Small intestine (tissue), 7 donors: Measurements from ENCODE around the gene CD79B. TPM values are rescaled to one million over a fixed set of nuclear protein-coding genes. Genes with fewer than 3 reads are reported as not detected.

Experiments
- DNase-seq, 2 donors: peaks; one replicate each; pipeline versions ENCODE4 v3.0.0 to v3.0.0-alpha.2; 2013
- FAIRE-seq: peaks from 2 replicates; lab custom pipeline; 2012; peaks lifted over from hg19 to GRCh38; lab: Jason Lieb, UNC
- H3K27ac ChIP-seq, 3 donors: one replicate each; pipeline ENCODE4 v1.5.1; 2013; ENCODE audit warnings: low read length in 2 of 3, mild to moderate bottlenecking in 2 of 3, control low read depth in 1 of 3, inconsistent platforms in 1 of 3, low read depth in 1 of 3, moderate library complexity in 1 of 3
- H3K27me3 ChIP-seq, 3 donors: one replicate each; pipeline ENCODE4 v1.6.1; 2013; ENCODE audit warnings: low read length in 3 of 3, inconsistent platforms in 1 of 3; ENCODE audit not compliant: control insufficient read depth in 3 of 3, insufficient read depth in 3 of 3
- H3K36me3 ChIP-seq, 3 donors: one replicate each; pipeline ENCODE4 v1.6.1; 2013; ENCODE audit warnings: low read length in 3 of 3, inconsistent platforms in 1 of 3, low read depth in 1 of 3, mild to moderate bottlenecking in 1 of 3, moderate library complexity in 1 of 3; ENCODE audit not compliant: control insufficient read depth in 3 of 3, insufficient read depth in 2 of 3
- H3K4me1 ChIP-seq, 3 donors: one replicate each; pipeline ENCODE4 v1.6.1; 2013; ENCODE audit warnings: low read length in 2 of 3, inconsistent platforms in 1 of 3, low read depth in 1 of 3, mild to moderate bottlenecking in 1 of 3, moderate library complexity in 1 of 3; ENCODE audit not compliant: control insufficient read depth in 3 of 3, insufficient read depth in 2 of 3
- H3K4me3 ChIP-seq, 3 donors: one replicate each; pipeline ENCODE4 v1.5.1; 2013; ENCODE audit warnings: low read length in 3 of 3, control low read depth in 1 of 3, inconsistent platforms in 1 of 3, low read depth in 1 of 3, mild to moderate bottlenecking in 1 of 3, moderate library complexity in 1 of 3
- H3K9me3 ChIP-seq, 2 donors: one replicate each; pipeline ENCODE4 v1.6.1; 2013; ENCODE audit warnings: low read depth in 1 of 2, low read length in 1 of 2; ENCODE audit not compliant: control insufficient read depth in 2 of 2, insufficient read depth in 1 of 2
- WGBS, 3 donors: extraction: QIAGEN DNeasy Blood & Tissue Kit; methylation state at CpG; one replicate each; pipeline ENCODE4 v1.1.7; 2013; 5-methylcytosine and 5-hydroxymethylcytosine counted together
- polyA plus RNA-seq, 4 donors: library from polyadenylated mRNA; stranded (reverse) in 3 of 4; unstranded in 1 of 4; fragments of 200-250 nt in 3 of 4; fragments of 120-200 nt in 1 of 4; gene quantifications; one replicate each; pipeline versions ENCODE4 v1.2.1 to v1.2.3, GENCODE V29; 2013
- donor health status: healthy with polysubstance abuse.
- donor health status: control.
- donor health status: control.
- donor health status: Bipolar disorder and iron deficiency.
- donor health status: healthy.

CD79B gene
- polyA plus RNA-seq, 4 donors, result 0.45 to 8.7 (median 3.1) TPM

DNA sequence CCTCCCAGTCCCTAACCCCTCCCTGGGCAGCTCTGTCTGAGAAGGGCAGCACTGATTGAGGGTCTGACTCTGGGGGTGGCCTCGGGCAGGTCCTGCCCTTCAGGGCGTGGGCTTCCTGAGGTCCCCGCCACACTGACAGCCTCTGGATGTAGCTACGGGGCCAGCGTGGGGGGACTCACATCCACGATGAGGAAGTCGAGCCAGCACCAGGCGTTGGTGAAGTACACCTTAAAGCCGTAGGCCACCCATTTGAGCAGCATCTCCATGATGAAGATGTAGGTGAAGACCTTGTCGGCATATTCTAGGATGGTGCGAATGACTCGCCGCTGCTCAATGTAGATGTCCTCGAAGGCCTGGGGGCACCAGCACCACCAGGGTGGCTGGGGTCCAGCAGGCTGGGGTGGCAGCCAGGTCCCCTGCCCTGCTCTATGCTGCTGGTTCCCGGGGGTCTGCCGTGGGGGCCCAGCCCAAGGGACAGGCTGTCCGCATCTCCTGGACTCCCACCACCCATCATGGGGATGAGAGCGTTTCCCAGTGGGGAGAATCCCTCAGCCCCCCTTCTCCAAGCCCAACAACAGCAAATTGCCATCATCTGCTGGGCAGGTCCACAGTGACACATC is 15.7 kb upstream of the CD79B start:
- H3K27me3 ChIP-seq, result no peaks in the 10 kb centered on the region
- DNase-seq, result no peak
- WGBS, 3 donors, result 79 to 83% (median 83%) methylated on average over 18 of the region's 18 CpGs
- FAIRE-seq, result no peak
- H3K36me3 ChIP-seq, result no peaks in the 10 kb centered on the region
- peaks cover 0 to 2% (median 0%) of the 10 kb centered on the region in 3 donors for H3K4me1 ChIP-seq
- no peak overlapping the region for H3K27ac ChIP-seq
- no peak overlapping the region for H3K4me3 ChIP-seq
- no peaks in the 10 kb centered on the region for H3K9me3 ChIP-seq

DNA sequence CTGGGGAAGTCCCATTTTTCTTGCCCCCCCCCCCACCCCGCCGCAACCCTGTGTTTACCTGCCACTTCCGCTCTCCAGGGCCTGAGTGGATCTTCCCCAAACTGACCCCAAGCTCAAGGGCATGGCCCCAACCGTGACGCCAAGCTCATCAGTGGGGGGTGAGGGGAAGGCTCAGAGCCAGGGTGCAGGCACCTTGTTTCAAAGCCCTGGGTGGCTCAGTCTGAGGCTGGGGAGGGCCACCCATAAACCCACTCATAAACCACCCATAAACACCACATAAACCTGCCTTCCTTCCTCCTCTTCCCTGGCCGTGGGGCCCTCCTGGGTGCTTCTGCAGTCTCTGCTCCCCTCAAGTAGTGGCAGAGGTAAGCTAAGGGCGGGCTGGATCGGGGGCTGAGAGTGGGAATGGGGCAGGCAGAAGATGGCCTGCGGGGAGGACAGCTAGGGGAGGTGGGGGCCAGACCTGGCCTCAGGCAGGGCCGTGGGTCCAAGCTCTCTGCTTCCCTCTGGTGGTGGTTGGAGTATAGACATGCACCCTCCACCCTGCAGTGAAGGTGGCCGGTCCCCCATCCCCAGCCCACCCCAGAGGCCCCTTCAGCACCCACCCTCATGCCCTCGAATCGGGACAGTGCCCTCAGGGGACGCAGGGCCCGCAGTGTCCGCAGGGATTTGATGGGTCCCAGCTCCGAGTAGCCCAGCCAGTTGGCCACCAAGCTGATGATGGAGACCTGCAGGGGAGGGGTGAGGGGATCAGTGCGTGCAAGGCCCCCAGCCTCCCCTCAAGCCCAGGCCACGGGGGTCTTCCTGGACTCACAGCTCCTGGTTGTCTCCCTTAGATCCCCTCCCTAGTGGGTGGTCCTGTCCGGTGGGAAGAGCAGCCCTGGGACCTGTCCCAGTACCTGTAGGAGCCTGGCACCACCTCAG is 14.6 kb upstream of the CD79B start:
- no peaks in the 10 kb centered on the region for H3K9me3 ChIP-seq
- DNase-seq, result peak; percentile 27 to 52
- WGBS, 3 donors, result 30 to 40% (median 34%) methylated on average over 19 to 20 of the region's 20 CpGs
- no peak overlapping the region for H3K4me3 ChIP-seq
- H3K27me3 ChIP-seq, result no peaks in the 10 kb centered on the region
- H3K27ac ChIP-seq, result no peak overlapping the region
- H3K4me1 ChIP-seq, result peaks cover 0 to 2% (median 0%) of the 10 kb centered on the region in 3 donors
- no peaks in the 10 kb centered on the region for H3K36me3 ChIP-seq
- no peak for FAIRE-seq

DNA sequence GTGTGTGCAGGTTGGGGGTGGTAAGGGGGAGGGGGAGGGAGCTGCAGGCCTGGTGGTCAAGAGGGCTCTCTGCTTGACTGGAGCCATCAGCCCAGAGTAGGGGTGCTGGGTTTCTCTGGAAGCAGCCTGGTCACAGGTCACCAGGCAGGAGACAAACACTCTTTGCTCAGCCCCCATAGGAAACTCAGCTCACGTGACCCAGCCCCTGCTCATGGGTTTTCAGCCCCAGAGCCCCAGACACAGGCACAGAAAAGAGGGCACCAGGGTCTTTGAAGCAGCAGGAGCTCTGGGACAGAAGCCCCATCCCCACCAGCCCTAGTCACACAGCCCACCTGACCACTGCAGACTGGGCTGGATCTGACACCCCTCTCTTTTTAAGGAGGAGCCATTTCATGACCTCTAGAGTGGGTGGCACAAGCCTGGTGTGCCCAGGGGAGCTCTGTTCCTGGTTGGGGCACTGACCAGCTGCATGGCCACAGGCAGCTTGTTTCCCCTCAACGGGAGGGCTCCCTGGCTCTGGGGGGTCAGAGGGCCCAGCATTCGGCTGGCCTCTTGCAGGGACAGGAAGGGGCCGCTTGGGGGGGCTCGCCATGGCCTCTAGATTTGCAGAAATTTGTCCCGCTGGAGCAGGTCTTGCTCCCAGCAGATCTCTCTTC is 13.8 kb upstream of the CD79B start:
- no peak overlapping the region for H3K4me3 ChIP-seq
- H3K36me3 ChIP-seq, result no peaks in the 10 kb centered on the region
- FAIRE-seq, result no peak
- H3K9me3 ChIP-seq, result no peaks in the 10 kb centered on the region
- no peaks in the 10 kb centered on the region for H3K27me3 ChIP-seq
- H3K27ac ChIP-seq, result no peak overlapping the region
- peaks cover 0 to 2% (median 0%) of the 10 kb centered on the region in 3 donors for H3K4me1 ChIP-seq
- no peak for DNase-seq
- 56 to 76% (median 74%) methylated on average over 6 of the region's 6 CpGs for WGBS, 3 donors

- Histone ChIP-seq H3K36me3 (no peaks in the 10 kb centered on the region), H3K27ac (no peak overlapping the region), H3K9me3 (no peaks in the 10 kb centered on the region), H3K4me1 (peaks cover 0 to 2% (median 0%) of the 10 kb centered on the region in 3 donors), H3K4me3 (no peak overlapping the region), H3K27me3 (no peaks in the 10 kb centered on the region)
- FAIRE-seq (no peak), DNase-seq (no peak)
- 81 to 88% (median 81%) methylated on average over 24 of the region's 24 CpGs for whole genome bisulfite sequencing, 3 donors
Measured at GRCh38 chr17:63944736-63945499, 12.8 kb upstream of the CD79B start.

DNA sequence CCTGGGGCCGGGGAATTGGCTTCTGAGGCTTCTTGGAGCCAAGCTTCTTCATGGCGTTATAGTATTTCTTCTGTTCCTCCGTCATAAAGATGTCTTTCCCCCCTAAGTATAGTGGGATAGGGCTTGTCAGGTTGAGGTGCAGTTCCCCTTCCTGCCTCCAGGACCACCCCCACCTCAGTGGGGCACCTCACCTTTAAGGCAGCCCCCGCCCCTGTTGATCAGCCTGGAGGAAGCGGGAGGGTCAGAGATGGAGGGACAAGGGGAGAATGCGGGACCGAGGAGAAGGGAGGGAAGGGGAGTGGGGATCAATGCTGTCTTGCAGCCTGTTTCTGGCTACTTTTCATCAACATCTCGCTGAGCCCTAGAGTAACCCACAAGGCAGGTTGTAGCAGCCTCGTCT is 11.6 kb upstream of the CD79B start:
- Histone ChIP-seq H3K9me3 (no peaks in the 10 kb centered on the region), H3K27ac (no peak overlapping the region), H3K4me3 (no peak overlapping the region), H3K4me1 (peaks cover 0 to 2% (median 0%) of the 10 kb centered on the region in 3 donors), H3K27me3 (no peaks in the 10 kb centered on the region), H3K36me3 (no peaks in the 10 kb centered on the region)
- WGBS, 3 donors, result 68 to 78% (median 69%) methylated on average over 9 of the region's 9 CpGs
- FAIRE-seq (no peak), DNase-seq (no peak)

DNA sequence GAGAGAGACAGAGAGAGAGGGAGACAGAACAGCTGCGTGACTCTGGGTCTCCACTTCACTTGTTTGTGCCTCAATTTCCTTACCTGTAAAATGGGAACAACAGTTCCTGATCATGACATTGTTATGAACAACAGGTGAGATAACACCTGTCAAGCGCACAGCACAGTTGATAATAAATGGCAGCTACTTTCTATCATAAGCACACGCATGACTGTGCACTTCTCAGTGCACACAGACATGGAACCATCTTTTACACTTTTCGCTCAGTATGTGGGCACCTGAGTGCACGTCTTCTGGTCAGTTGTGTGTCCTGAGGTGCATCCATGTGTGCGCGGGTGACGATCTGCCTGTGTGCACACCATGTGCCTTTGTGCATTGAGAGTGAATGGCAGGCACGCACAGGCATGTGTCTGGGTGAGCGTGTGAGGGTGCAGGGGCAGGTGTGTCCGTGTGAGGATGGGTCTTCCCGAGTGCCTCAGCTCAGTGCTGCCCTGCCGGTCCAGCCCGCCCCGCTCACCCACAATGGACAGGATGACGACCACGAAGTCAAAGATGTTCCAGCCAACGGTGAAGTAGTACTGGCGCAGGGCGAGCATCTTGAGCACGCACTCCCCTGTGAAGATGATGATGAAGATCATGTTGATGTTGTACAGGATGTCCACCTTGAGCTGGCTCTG is 10.3 kb upstream of the CD79B start:
- no peaks in the 10 kb centered on the region for H3K27me3 ChIP-seq
- H3K27ac ChIP-seq, result no peak overlapping the region
- no peaks in the 10 kb centered on the region for H3K9me3 ChIP-seq
- peaks cover 0 to 2% (median 0%) of the 10 kb centered on the region in 3 donors for H3K4me1 ChIP-seq
- no peak overlapping the region for H3K4me3 ChIP-seq
- DNase-seq, result no peak
- 90 to 93% (median 92%) methylated on average over 21 of the region's 21 CpGs for WGBS, 3 donors
- FAIRE-seq, result no peak
- H3K36me3 ChIP-seq, result no peaks in the 10 kb centered on the region

GRCh38 chr17:63941751-63942150 is 9.6 kb upstream of the CD79B start:
- no peaks in the 10 kb centered on the region for H3K9me3 ChIP-seq
- DNase-seq (no peak), FAIRE-seq (no peak)
- H3K27ac ChIP-seq, result no peak overlapping the region
- H3K4me1 ChIP-seq, result peaks cover 0 to 2% (median 0%) of the 10 kb centered on the region in 3 donors
- H3K36me3 ChIP-seq, result no peaks in the 10 kb centered on the region
- 79 to 90% (median 87%) methylated on average over 23 of the region's 23 CpGs for WGBS, 3 donors
- H3K27me3 ChIP-seq, result no peaks in the 10 kb centered on the region
- H3K4me3 ChIP-seq, result no peak overlapping the region
